NCI-H510A (cell line): ENCODE results near the gene NUP54.

Experiments
- DNase-seq: peaks from one replicate; lab custom pipeline; 2025; lab: John Stamatoyannopoulos, UW

The NUP54 gene

GRCh38 chr4:76067652-76068286, 80.4 kb downstream of the NUP54 start:
- peak; percentile 0 for DNase-seq

- no peak for DNase-seq
These were observed 81.7 kb downstream of the NUP54 start for GRCh38 chr4:76066546-76066945.
